Measurements from ENCODE around the gene SGCD.

Gene SGCD

DNA sequence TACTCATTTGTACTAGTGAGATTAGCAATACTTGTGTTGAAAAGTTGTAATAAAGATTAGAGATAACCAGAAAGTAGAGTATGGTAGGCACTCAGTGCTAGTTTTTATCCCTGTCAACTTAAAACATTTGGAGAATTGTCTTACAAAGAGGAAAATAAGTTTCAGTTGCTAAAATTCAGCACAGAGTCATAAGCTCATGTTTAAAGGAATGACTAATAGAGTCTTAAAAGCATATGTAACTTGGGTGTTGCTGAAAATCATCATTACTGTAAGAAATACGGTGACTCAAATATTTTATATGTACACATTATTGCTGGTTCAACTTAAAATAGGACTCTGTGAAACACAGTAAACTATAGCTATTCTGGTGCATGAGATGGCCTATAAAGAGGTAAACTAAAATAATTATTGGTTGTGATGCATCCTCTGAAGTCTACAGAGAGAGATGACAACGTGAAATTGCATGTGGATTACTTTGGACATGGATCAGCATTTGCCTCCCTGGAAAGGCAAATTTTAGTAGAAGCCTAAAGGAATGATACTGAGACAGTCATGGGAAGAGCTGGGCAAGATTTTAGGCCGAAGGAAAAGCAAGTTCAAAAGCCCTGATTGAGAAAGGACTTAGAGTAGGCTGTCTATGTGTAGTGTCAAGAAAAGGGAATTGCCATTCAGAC is 34.6 kb downstream of the SGCD start:
- no peak for DNase-seq (ENCODE audit: low read depth, low spot score)

DNA sequence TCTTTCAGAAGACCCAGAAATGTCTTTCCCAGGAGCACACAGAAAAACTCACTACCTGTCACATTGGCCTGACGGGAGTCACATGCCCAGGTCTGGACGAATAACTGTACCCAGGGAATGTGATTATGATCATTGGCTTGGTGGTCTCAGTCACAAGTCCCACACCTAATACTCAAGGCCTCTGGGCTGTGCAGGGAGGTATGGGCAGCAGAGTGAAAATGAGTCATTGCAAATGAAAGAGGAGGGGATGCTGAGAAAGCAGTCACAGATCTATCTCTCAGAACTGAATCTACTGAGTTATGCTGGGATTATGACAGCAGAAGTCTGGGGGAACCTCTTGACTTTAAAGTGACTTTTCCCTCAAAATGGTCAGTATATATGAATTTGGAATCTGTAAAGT is 36.9 kb downstream of the SGCD start:
- DNase-seq (ENCODE audit: low read depth, low spot score) = no peak

DNA sequence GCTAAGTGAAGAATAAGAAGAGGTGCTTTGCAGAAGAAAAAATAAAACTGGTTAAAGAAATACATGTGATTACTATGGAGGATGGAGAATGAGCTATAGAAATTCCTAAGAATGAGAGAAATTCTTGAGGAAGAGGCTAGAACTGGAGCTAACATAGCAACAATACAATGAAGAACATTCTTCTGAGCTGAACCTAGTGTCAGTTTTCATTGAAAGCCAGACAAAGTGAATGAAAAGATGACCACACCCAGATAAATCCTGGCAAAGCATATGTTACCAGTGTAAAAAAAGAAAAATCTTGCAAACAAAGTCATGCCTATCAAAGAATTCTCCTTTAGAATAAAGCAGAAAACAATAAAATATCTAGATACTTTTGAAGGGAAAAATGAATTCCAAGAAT is 39.6 kb downstream of the SGCD start:
- no peak for DNase-seq (ENCODE audit: low read depth, low spot score)

DNA sequence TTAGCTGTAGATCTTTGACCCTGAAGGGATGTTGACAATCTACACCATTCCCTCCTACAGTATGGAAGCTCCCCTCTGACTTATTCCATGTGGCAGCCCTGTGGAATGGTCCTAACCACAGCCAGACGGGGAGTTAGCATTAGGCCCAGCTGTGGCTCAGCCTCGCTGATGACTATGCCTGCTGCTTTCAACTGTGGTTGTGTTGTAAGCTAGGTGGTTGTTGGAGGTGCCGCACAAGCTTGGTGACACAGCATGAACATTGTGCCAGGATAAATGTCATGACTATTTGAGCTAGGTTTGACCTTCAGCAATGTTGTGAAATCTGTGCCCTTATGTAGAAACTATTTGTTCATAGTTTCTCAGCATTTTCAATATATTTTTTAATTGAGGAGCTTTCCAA is 40.6 kb downstream of the SGCD start:
- DNase-seq (ENCODE audit: low read depth, low spot score) = no peak

DNA sequence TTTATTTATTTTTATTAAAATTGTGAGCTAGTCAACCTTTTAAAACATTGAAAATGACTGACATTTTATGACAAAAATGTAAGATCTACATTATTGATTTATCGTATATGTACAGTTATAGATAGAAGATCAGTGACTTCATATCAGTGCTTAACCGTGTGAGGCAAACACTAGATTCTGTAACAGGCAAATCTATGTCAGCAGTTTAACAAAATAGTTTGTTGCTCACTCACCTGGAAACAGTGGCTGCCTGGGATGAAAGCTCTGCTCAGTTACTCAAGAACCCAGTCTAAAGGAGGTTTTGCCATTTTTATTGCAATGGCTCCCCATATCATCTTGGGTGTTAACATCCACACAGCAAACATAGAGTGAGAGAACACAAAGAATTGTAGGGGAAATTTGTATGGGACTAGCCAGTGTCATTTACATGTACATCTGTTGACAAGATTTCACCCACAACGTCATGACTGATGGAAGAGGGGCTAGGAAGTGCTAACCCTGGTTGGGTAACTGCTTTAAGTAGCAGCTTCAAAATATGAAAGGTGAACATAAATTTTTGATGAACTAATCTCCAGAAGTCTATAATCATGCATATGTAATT is 49.0 kb downstream of the SGCD start:
- no peak for DNase-seq (ENCODE audit: low read depth, low spot score)

DNA sequence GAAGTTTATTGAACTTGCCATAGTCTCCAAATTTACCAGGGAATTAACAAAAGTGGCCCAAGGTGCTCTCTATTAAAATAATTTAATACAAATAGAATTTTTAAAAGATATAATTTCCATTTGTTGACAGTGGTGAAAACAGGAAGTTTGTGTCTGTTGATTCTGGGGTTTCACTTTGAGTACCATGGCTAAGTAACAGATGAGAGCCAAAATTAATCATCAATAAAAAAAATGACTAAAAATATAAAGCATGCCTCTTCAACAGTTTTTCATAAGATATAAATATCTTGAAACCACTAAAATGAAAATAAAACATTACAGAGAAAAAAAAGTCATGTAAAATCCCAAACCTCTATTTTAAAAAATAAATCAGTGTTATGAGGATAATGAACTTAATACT is 49.8 kb downstream of the SGCD start:
- DNase-seq (ENCODE audit: low read depth, low spot score) = no peak

DNA sequence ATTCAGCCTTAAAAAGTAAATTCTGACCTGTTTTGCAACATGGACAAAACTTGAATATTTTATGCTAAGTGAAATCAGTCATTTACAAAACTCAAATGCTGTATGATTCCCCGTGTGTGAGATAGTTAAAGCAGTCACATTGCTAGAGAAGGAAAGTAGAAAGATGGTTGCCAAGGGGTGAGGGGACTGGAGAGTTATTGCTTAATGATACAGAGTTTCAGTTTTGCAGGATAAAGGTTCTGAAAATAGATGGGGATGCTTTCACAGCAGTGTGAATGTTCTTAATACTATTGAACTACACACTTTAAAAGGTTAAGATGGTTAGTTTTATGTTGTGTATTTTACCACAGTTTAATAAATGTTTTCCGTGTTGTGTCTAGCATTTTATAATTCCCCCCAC is 51.2 kb downstream of the SGCD start:
- no peak for DNase-seq (ENCODE audit: low read depth, low spot score)

DNA sequence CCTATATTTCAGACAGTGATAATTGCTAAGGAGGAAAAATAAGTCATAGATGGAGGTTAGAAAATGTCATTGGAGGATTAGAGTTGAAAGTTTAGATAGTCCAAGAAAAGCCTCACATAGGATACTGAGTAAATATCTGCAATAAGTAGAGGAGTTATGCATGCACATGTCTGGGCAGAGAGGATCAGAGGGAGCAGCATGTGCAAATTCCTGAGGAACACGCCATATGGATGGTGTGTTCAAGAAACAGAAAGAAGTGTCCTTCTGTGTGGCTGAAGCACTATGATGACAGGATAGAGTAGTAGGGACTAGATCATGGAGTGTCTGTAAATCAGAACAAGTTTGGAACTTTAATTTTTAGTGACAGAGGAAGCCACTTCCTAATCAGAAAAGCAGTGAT is 52.2 kb downstream of the SGCD start:
- DNase-seq (ENCODE audit: low read depth, low spot score) = no peak

DNA sequence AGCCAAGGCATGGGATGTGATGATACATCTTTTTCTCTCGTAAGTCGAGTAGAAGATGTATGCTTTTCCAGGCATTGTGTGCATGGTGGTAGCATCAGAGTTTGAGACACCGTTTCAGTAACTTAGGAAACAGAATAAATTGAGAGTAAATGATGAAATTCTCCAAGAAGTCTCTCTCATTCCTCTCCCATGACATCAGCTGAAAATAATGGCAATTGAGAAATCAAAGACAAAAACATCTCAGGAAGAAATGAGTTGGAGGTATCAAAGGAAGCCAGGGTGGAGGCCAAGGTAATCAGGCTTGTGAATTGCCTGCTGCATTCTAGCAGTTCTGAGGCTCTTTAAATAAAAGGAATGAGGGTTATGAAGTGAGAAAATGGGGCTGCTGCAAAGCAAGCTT is 53.9 kb downstream of the SGCD start:
- DNase-seq (ENCODE audit: low read depth, low spot score) = no peak

DNA sequence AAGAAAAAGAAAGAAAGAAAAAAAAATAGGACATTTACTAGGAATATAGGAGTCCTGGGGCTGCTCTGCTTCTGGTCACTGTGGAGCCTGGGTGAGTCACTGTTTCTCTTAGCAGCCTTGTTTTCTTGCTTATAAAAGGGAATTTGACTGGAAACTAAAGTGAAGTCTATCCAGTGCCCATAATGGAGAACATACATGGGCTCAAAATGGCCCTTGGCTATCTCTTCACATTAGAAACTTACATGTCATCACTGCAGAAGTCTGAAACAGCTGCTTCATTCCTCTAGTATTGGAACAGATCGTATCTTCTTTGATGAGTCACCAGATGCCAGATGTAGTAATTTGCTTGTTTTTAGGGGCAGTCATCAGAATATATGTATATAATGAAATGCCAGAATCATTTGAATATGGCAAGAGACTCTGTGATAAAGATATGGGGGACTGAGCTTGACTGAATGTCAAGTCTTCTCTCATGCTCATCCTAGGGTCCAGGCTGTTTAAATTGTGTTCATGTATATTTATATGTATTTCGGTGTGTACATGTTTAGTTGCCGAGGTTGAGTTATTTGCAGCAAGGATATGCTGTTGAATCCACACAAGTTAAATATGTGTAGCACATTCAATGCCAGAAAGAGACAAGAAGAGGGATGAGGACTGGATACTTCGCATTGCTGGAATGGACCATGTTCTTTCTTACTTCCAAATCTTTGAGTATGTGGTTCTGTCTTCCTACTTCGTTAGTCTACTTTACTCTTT is 56.7 kb downstream of the SGCD start:
- no peak for DNase-seq (ENCODE audit: low read depth, low spot score)

DNA sequence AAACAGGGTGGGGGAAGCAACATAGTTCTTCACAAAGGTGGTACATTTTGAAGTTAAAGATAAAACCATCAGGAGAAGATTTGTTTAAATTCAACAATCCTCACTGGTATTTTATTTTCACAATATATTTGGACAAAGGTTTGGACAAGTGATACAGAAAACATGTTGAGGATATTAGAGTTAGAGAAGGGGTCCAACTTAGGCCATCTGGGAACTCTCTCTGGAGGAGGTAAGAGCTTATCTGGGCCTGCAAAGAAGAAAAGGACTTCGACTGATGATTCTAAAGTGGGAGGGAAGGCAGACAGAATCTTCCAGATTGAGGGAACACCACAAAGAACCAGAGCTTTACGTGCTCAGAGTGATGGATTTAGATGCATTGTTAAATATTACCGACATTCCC is 58.5 kb downstream of the SGCD start:
- no peak for DNase-seq (ENCODE audit: low read depth, low spot score)

DNA sequence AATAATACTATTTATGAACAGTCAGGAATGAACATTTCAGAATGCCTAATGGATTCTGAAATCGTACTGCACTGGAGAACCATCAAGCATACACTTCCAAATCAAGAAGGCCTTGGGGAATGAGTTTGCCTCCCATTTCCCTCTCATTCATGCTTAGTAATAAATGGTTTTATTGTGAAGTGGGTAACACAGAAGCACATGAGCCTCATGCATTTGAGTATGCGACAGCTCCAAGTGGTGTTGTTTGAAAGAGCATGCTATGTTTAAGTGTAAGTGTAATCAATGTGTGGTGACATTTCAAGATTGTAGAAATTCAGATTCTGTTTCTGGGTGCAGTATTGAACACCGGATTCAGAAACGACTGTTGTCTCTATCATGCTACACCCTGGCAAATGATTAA is 60.0 kb downstream of the SGCD start:
- no peak for DNase-seq (ENCODE audit: low read depth, low spot score)

DNA sequence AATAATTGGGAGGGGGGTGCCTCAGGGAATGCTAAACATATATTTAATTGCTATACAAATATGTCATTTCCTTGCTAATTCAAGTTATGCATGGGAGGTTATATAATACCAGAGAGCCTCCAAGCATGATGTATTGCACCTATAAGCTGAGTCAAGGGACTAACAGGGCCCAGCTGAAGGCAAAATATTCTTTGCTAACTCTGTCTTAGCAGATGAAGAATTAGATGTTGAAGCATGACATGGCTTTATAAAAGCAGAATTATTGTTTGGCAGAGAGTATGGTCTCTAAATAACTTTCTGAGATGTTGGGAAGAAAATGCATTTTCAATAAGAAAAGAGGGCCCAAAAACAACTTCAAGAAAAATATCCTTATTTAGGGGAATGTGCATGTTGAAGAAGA is 60.4 kb downstream of the SGCD start:
- DNase-seq (ENCODE audit: low read depth, low spot score) = no peak

DNA sequence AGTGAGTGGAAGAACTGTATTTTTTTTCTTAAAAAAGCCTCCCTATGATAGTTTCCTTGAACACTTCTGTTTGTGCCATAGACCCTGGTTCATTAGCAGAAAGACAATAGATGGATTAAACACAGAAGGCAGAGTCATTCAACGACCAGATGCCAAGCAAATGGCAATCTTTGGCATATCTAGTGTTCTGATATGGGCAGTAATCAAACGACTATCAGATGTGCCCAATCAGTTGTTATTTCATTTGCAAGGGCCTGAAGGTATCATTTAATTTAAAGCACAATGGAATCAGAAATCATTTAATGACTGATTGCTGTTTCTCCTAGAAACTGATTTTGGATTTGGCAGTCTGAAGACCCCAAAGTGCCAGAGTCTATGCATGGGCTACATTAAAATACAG is 61.3 kb downstream of the SGCD start:
- DNase-seq (ENCODE audit: low read depth, low spot score) = no peak

DNA sequence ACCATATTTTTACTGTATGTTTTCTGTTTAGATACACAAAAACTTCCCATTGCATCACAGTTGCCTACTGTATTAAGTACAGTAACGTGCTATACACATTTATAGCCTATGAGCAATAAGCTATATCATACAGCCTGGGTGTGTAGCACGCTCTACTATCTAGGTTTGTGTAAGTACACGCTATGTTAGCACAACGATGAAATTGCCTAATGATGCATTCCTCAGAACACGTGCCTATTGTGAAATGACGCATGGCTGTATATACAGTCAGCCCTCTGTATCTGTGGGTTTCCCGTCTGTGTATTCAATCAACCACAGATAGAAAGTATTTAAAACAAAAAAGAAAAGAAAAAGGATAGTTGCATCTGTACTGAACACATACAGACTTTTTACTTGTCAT is 64.2 kb downstream of the SGCD start:
- no peak for DNase-seq (ENCODE audit: low read depth, low spot score)

DNA sequence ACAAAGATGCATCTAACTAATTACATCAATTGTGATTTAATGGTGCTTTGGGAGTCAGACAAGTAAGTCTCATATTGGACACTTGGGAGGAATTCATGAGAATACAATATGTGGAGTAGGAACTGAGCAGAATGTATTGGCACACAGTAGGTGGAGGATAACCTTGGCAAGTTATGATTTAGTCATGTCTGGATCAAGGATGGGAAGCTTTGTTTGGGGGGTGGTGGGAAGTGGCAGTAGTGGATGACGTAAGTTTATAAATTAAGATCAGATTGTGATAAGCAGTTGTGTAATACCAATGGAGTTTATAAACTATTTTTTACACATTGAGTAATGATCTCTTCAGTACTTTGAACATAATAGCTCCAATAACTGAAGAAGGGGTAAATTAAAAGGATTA is 67.0 kb downstream of the SGCD start:
- DNase-seq (ENCODE audit: low read depth, low spot score) = no peak

DNA sequence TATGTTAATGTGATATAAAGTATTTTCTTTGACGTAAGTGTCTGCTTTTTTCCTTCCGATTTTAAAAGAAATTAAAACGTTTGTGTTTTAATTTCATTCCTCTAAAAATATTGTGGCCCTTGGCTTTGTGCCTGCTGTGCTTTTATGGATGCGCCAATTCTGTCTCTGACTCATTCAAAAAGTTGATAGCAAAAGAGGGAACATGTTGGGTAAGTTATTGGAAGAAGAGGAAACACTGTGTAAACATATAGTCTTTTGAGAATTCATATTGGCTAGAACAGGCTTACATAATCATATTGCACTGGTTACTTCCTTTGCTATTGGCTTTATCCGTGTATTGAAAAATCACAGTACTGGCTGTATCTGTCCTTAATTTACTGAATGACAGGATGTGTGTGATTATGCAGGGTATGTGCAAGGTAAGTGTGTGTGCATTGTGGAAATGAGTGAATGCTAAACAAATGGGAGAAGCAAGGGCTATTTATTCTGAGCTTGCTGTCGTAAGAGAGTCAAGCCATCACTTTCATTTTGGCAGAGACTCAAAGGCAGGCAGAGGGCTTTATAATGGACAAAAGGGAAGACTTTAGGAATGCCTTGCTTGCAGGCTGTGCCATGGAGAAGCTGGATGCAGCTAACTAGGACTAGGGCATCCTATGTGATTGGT is 67.8 kb downstream of the SGCD start:
- no peak for DNase-seq (ENCODE audit: low read depth, low spot score)

DNA sequence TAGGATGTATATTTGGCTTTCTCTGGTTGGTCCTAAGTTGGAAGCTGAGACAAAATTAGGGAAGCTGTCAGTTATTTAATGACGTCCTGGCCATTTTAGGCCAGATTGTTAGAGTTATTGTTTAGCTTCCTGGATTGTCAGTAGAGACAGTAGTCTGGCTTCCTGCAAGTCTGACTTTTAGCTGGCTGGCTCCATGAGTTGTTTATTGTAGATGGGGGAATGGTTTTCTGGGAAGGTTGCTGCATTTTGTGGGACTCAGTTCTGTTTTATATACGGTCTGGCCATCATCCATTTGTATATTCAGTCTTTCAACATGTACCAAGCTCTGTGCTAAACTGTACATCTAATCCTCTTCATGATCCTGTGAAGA is 68.3 kb downstream of the SGCD start:
- no peak for DNase-seq (ENCODE audit: low read depth, low spot score)

DNA sequence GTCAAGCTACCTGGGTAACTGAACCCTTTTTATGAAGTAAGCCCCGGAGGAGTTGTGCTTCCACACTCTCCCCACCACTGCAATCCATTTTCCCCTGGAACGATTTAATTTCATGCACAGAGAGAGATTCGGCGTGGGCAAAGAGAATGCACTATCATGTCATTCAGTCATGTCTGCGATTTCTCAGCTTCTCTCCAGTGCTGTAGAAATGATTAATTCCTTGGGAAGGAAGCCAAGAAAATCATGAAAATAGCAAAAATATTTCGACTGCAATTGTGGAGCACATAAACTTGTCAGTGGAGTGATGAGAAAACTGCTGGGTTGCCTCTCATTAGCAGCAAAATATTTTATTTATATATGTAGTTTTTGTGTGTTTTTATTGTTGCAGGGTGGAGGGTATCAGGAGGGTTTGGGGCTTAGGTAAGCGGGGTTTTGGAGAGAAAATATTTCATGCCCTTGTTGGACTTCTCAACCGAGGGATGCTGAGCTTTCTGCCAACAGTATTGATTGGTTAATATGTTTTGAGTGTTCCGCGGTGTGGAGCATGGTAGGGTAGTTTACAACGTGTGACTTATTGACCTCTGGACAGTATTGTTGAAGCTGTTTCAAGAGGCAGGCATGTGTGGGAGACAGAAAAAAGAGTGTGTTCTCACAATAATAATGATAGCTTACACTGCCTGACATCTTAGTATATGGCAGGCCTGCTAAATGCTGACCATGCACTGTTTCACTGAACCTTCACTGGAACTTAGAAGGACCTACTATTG is 69.3 kb downstream of the SGCD start:
- DNase-seq (ENCODE audit: low read depth, low spot score) = no peak

DNA sequence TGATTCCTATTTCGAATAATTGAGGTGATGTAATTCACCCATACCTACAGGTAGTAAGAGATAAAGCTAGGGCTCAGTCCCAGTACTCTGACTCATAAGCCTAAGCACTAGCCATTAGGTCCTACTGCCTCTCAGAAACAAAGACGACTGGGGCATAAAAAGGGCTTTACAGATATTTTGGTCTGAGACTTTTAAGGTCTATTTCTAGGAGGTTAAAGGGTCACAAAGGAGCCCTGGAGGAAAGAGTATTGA is 69.8 kb downstream of the SGCD start:
- DNase-seq (ENCODE audit: low read depth, low spot score) = no peak

DNA sequence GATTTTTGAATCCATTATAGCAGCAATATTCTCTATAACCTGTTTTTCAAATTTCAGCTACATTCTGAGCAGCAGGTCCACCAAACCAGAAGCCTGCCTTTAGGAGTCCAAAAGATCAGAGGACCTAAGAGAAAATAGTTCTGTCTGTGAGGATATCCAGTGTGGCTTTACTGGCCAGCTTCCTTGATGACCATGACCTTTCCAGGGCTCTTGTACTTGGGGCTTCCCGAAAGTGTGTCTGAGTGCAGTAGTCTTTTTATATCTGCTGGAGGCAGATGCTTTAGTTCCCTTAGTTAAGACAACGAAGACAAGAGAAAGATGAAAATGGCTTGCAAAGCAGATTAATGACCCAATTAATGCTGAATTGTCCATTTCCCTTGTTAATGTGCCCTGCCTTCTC is 72.4 kb downstream of the SGCD start:
- no peak for DNase-seq (ENCODE audit: low read depth, low spot score)

DNA sequence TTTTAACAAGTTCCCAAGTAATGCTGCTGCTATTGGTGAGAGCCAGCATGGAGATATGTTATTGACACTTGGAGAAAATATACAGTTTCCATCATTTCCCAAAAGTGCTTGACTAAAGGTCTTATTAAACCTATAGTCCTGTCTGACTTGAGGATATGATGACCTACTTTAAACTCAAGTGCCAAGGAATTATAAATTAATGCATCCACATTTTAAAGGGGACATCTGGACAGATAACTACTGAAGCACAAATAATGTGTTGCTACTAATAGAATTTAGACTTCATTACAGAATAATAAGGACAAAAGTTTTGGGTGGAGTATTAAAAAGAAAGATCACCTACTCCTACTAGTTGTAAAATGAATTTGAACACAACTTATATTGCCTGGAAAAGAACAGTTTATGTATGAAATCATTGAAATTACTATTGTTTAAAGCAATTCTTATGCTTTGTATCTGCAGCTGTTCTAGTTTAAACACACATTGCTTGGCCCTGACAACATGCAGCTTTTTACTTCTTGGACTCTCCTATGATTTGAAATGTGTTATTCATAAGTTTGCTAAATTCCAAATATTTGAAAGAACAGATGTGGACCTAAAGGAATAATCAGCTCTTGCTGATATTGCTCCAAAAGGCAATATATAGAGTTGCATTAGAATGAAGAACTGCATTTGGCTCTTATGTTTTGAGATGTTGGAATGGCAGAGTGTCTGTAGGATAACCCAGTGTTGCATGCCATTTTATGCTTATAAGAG is 73.4 kb downstream of the SGCD start:
- DNase-seq (ENCODE audit: low read depth, low spot score) = no peak
